ENCODE data around the gene TFAP2C. TPM values are rescaled to one million over a fixed set of nuclear protein-coding genes. Genes with fewer than 3 reads are reported as not detected.

Gene TFAP2C
- total and polyA plus RNA-seq, 2 experiments from 2014 or later, result 11.9 to 14.3 TPM

GRCh38 chr20:56608376-56608775 lies 20.7 kb upstream of the TFAP2C start:
- H3F3A ChIP-seq (replicated peaks; ENCODE audit: low read depth), result no peaks in the 10 kb centered on the region
- peaks cover 11% of the 10 kb centered on the region; the same call in 2 of the 3 replicates for H3K4me1 Mint-ChIP-seq

More at GRCh38 chr20:56608376-56608775, 20.7 kb upstream of the TFAP2C start:
- no peak overlapping the region for H3K4me3 ChIP-seq
- no peaks in the 10 kb centered on the region for H4K20me1 ChIP-seq (replicated peaks; ENCODE audit: insufficient read depth)
- ATAC-seq (no peak), DNase-seq (ENCODE audit: low spot score) (no peak)
- H3K9me2 ChIP-seq (ENCODE audit: insufficient read depth), result no peaks in the 10 kb centered on the region
- H3K36me3 ChIP-seq (ENCODE audit: insufficient read depth), result no peaks in the 10 kb centered on the region
- no peaks in the 10 kb centered on the region for H3K9me3 Mint-ChIP-seq
- no peak overlapping the region for H3K27ac ChIP-seq (ENCODE audit: low read depth)
- no peak overlapping the region for H3K4me3 Mint-ChIP-seq
- no peaks in the 10 kb centered on the region for H3K27me3 ChIP-seq (ENCODE audit: insufficient read depth)
- H3K4me1 ChIP-seq (ENCODE audit: insufficient read depth), result peaks cover 13% of the 10 kb centered on the region
- H3K79me2 ChIP-seq (replicated peaks; ENCODE audit: insufficient read depth), result no peaks in the 10 kb centered on the region
- no peaks in the 10 kb centered on the region for H3K36me3 Mint-ChIP-seq (ENCODE audit: low read depth)
- no peak overlapping the region for H3K27ac Mint-ChIP-seq
- H3K4me2 ChIP-seq, result no peak overlapping the region
- no peak for TF ChIP-seq NANOG (IDR thresholded peaks at IDR 0.05; ENCODE audit: borderline replicate concordance)
- no peak for TF ChIP-seq POLR2AphosphoS5 (IDR thresholded peaks at IDR 0.05; ENCODE audit: low read depth)
- TF ChIP-seq ZNF114 (CRISPR knock-in tag; IDR thresholded peaks at IDR 0.05), result no peak
- no peak for TF ChIP-seq ETS1 (IDR thresholded peaks at IDR 0.05)
- TF ChIP-seq ZNF462 (CRISPR knock-in tag; IDR thresholded peaks at IDR 0.05), result no peak
- no peak for TF ChIP-seq EZH2 (IDR thresholded peaks at IDR 0.05; ENCODE audit: low read depth, unreplicated experiment)
- TF ChIP-seq ZNF331 (CRISPR knock-in tag; IDR thresholded peaks at IDR 0.05; ENCODE audit: low read depth), result no peak
- no peak for TF ChIP-seq REST (IDR thresholded peaks at IDR 0.05; ENCODE audit: unreplicated experiment)
- no peak for TF ChIP-seq CTCF (conservative IDR thresholded peaks at IDR 0.05; ENCODE audit: low read depth in 2 of 2)
- TF ChIP-seq CREB1 (CRISPR knock-in tag; IDR thresholded peaks at IDR 0.05; ENCODE audit: low read depth), result no peak
- no peak for TF ChIP-seq EZH2phosphoT487 (IDR thresholded peaks at IDR 0.05; ENCODE audit: unreplicated experiment)
- no peak for TF ChIP-seq STAT1 (IDR thresholded peaks at IDR 0.05; ENCODE audit: unreplicated experiment)
- TF ChIP-seq JUNB (IDR thresholded peaks at IDR 0.05; ENCODE audit: unreplicated experiment), result no peak
- no peak overlapping the region for H2AFZ ChIP-seq
- H3K27me3 Mint-ChIP-seq (ENCODE audit: insufficient read depth, low read depth, poor library complexity), result peaks cover 10% of the 10 kb centered on the region
